K562 (cell line): ENCODE measurements around the gene TRIM65. TPM values are rescaled to one million over a fixed set of nuclear protein-coding genes. Genes with fewer than 3 reads are reported as not detected.

Experiments
- ATAC-seq: fragments of 200-7000 bp; cut with Tn5 transposase; 3 replicates; pipeline ENCODE4 v1.9.1; 2020; ENCODE audit warnings: moderate library complexity
- BruUV-seq: library from RNA; stranded (reverse); fragments of 400-500 nt; replicated peaks from 2 replicates; lab custom pipeline; 2021; lab: Mats Ljungman, UMichigan
- CTCF ChIA-PET: fragments of 300-600 bp; formaldehyde crosslinking; extraction: SDS; loops from one replicate; lab custom pipeline; 2021; ENCODE audit warnings: low intra/inter-chr PET ratio; lab: Yijun Ruan, JAX
- POLR2A ChIA-PET: fragments of 300-600, 350-650 bp; sonication (Branson Sonifier 250); formaldehyde crosslinking; extraction: SDS; loops from one replicate; lab custom pipeline; 2021; ENCODE audit warnings: antibody characterized with exemption, inconsistent platforms; lab: Yijun Ruan, JAX
- DNase-seq, 4 experiments: peaks; one replicate each; pipeline versions ENCODE4 v3.0.0 to v3.0.0-alpha.2; 2011 to 2018; ENCODE audit warnings: low spot score in 3 of 4, mixed read lengths in 3 of 4; ENCODE audit errors: extremely low read depth in 1 of 4
- FAIRE-seq: peaks from 2 replicates; lab custom pipeline; 2011; peaks lifted over from hg19 to GRCh38; lab: Jason Lieb, UNC
- H2AFZ ChIP-seq: 2 replicates; pipeline ENCODE4 v1.6.0; 2011; ENCODE audit warnings: low read depth, low read length, control low read depth, inconsistent platforms
- H3K27ac ChIP-seq: fragments of 200-600 bp; 3 replicates; pipeline ENCODE4 v1.8.0; 2011; ENCODE audit warnings: low read depth, mild to moderate bottlenecking, control low read depth, inconsistent platforms, low read length, moderate library complexity, mixed read lengths; ENCODE audit errors: extremely low read depth
- H3K27me3 ChIP-seq, 2 experiments: fragments of 300-600 bp in 1 of 2; 2 replicates in 1 of 2; 3 replicates in 1 of 2; pipeline versions ENCODE4 v1.6.0 to v1.8.0; 2011; ENCODE audit warnings: inconsistent platforms in 2 of 2, low read length in 2 of 2, mild to moderate bottlenecking in 1 of 2, mixed read lengths in 1 of 2, moderate library complexity in 1 of 2; ENCODE audit not compliant: control insufficient read depth in 2 of 2, insufficient read depth in 2 of 2
- H3K36me3 ChIP-seq: fragments of 300-600 bp; 3 replicates; pipeline ENCODE4 v1.8.0; 2011; ENCODE audit warnings: mild to moderate bottlenecking, low read length, inconsistent platforms; ENCODE audit not compliant: control insufficient read depth, insufficient read depth
- H3K4me1 ChIP-seq, 2 experiments: fragments of 200-600 bp in 1 of 2; replicated peaks in 1 of 2; 2 replicates in 1 of 2; 3 replicates in 1 of 2; pipeline versions ENCODE4 v1.5.1 to v1.8.0; 2011; ENCODE audit warnings: inconsistent platforms in 2 of 2, low read length in 2 of 2, mild to moderate bottlenecking in 1 of 2, mixed read lengths in 1 of 2, moderate library complexity in 1 of 2; ENCODE audit not compliant: control insufficient read depth in 2 of 2, insufficient read depth in 2 of 2
- H3K4me2 ChIP-seq: 2 replicates; pipeline ENCODE4 v1.6.1; 2011; ENCODE audit warnings: low read length, control low read depth, inconsistent platforms, mixed read lengths; ENCODE audit not compliant: insufficient read depth
- H3K4me3 ChIP-seq: fragments of 200-600 bp; sonication (generic), shearing (Covaris generic); 2 replicates; pipeline ENCODE4 v1.5.1; 2016; ENCODE audit warnings: control low read depth, inconsistent platforms
- H3K79me2 ChIP-seq: fragments of 200-600 bp; 3 replicates; pipeline ENCODE4 v1.8.0; 2011; ENCODE audit warnings: low read length, inconsistent platforms; ENCODE audit not compliant: control insufficient read depth, insufficient read depth
- H3K9ac ChIP-seq, 2 experiments: 2 replicates each; pipeline versions ENCODE4 v1.6.0 to v1.6.1; 2011; ENCODE audit warnings: low read depth in 2 of 2, low read length in 2 of 2, control low read depth in 1 of 2, inconsistent platforms in 1 of 2, mild to moderate bottlenecking in 1 of 2, mixed read lengths in 1 of 2; ENCODE audit not compliant: insufficient read depth in 1 of 2
- H3K9me1 ChIP-seq: one replicate; pipeline ENCODE4 v1.6.0; 2011; ENCODE audit warnings: inconsistent platforms, mild to moderate bottlenecking, low read length, moderate library complexity; ENCODE audit not compliant: control insufficient read depth, insufficient read depth
- H3K9me3 ChIP-seq: replicated peaks from 2 replicates; pipeline ENCODE4 v1.5.1; 2011; ENCODE audit warnings: low read depth, low read length, inconsistent platforms; ENCODE audit not compliant: control insufficient read depth, insufficient read depth
- H4K20me1 ChIP-seq: replicated peaks from 2 replicates; pipeline ENCODE4 v1.6.1; 2011; ENCODE audit warnings: low read length, inconsistent platforms, mixed read lengths; ENCODE audit not compliant: control insufficient read depth, insufficient read depth
- ADNP ChIP-seq: fragments of 200-800 bp; sonication (Bioruptor generic); IDR thresholded peaks from 2 replicates; pipeline ENCODE4 v1.6.1; 2016; ENCODE audit warnings: missing genetic modification characterization, missing compliant biosample characterization
- ETV5 ChIP-seq: sonication (generic); formaldehyde crosslinking; IDR thresholded peaks from 2 replicates; pipeline ENCODE4 v1.4.0; 2020; ENCODE audit warnings: low read depth, mild to moderate bottlenecking, missing genetic modification reagents
- EZH2 ChIP-seq: IDR thresholded peaks from 2 replicates; pipeline ENCODE4 v1.6.1; 2012; ENCODE audit warnings: low read depth, mild to moderate bottlenecking, inconsistent platforms, low read length, borderline replicate concordance
- HNRNPH1 ChIP-seq: fragments of 200-400 bp; formaldehyde crosslinking; optimal IDR thresholded peaks from 2 replicates; pipeline ENCODE3; 2017; ENCODE audit warnings: low read depth, mild to moderate bottlenecking, low read length, moderate library complexity
- JUN ChIP-seq, 2 experiments: sonication (generic) in 1 of 2; formaldehyde crosslinking in 1 of 2; IDR thresholded peaks; 2 replicates each; pipeline versions ENCODE4 v1.6.1 to v1.8.0; 2012 to 2022; ENCODE audit warnings: borderline replicate concordance in 2 of 2, mild to moderate bottlenecking in 2 of 2, improper control_type of control experiment in 1 of 2, low read depth in 1 of 2, low read length in 1 of 2, missing genetic modification reagents in 1 of 2
- KDM4B ChIP-seq, 2 experiments: fragments of 450-650 bp in 1 of 2; sonication (generic) in 1 of 2; IDR thresholded peaks; 2 replicates each; pipeline ENCODE4 v1.6.1; 2016 to 2017; ENCODE audit warnings: borderline replicate concordance in 2 of 2, antibody characterized with exemption in 1 of 2, low read depth in 1 of 2, mild to moderate bottlenecking in 1 of 2
- L3MBTL2 ChIP-seq: fragments of 450-650 bp; IDR thresholded peaks from 2 replicates; pipeline ENCODE4 v1.6.1; 2016; ENCODE audit warnings: mild to moderate bottlenecking, moderate library complexity
- NBN ChIP-seq: fragments of 450-650 bp; IDR thresholded peaks from 2 replicates; pipeline ENCODE4 v1.6.1; 2016; ENCODE audit warnings: low read depth, mild to moderate bottlenecking
- PCBP1 ChIP-seq: fragments of 200-400 bp; formaldehyde crosslinking; IDR thresholded peaks from 2 replicates; pipeline ENCODE4 v1.6.1; 2018; ENCODE audit warnings: mild to moderate bottlenecking, low read depth, low read length; ENCODE audit not compliant: poor library complexity, severe bottlenecking
- PPARD ChIP-seq: fragments of 250-450 bp; sonication (Bioruptor Pico); IDR thresholded peaks from 2 replicates; pipeline ENCODE4 v1.8.0; 2022; ENCODE audit warnings: inconsistent platforms, mild to moderate bottlenecking, moderate library complexity
- SIRT6 ChIP-seq: IDR thresholded peaks from one replicate; pipeline ENCODE4 v1.6.1; 2012; ENCODE audit warnings: low read depth, mild to moderate bottlenecking, control low read depth, inconsistent platforms, low read length, moderate library complexity
- SOX6 ChIP-seq: fragments of 450-650 bp; IDR thresholded peaks from 2 replicates; pipeline ENCODE4 v1.6.1; 2014; ENCODE audit warnings: mild to moderate bottlenecking
- TCF3 ChIP-seq: sonication (generic); formaldehyde crosslinking; IDR thresholded peaks from 2 replicates; pipeline ENCODE4 v1.4.0; 2020; ENCODE audit warnings: mild to moderate bottlenecking, missing genetic modification reagents
- THRAP3 ChIP-seq: fragments of 450-650 bp; IDR thresholded peaks from 2 replicates; pipeline ENCODE4 v1.6.1; 2016; ENCODE audit warnings: mild to moderate bottlenecking, inconsistent platforms, borderline replicate concordance
- U2AF1 ChIP-seq: fragments of 200-400 bp; formaldehyde crosslinking; optimal IDR thresholded peaks from 2 replicates; pipeline ENCODE3; 2017; ENCODE audit warnings: mild to moderate bottlenecking, low read depth, low read length, moderate library complexity
- ZKSCAN1 ChIP-seq: fragments of 150-350 bp; IDR thresholded peaks from 2 replicates; pipeline ENCODE4 v1.6.1; 2016; ENCODE audit warnings: low read depth, low read length
- ZNF217 ChIP-seq: sonication (generic); formaldehyde crosslinking; IDR thresholded peaks from 2 replicates; pipeline ENCODE4 v1.8.0; 2022; ENCODE audit warnings: mild to moderate bottlenecking, missing genetic modification reagents
- ZNF436 ChIP-seq: fragments of 250-450, 450-650 bp; sonication (Bioruptor Pico); formaldehyde crosslinking; IDR thresholded peaks from 2 replicates; pipeline ENCODE4 v1.7.0; 2020; ENCODE audit warnings: mild to moderate bottlenecking
- WGBS: fragments of 100-300 bp; shearing (Covaris generic); methylation state at CpG from one replicate; pipeline ENCODE4 v1.1.6; 2016; ENCODE audit warnings: low coverage, mixed read lengths; ENCODE audit not compliant: insufficient coverage; ENCODE audit errors: missing lambda C conversion rate; 5-methylcytosine and 5-hydroxymethylcytosine counted together
- in situ Hi-C: fragments of 300-500 bp; cut with MboI; formaldehyde crosslinking; loops from 4 replicates; pipeline ENCODE4 v1.15.0; 2018; ENCODE audit warnings: inconsistent platforms, mixed read lengths
- intact Hi-C: fragments of 100-400 bp; cut with micrococcal nuclease; formaldehyde crosslinking; loops from 2 replicates; pipeline ENCODE4 v1.14.2; 2022
- polyA plus RNA-seq, 8 experiments: library from polyadenylated mRNA; depleted of rRNA in 4 of 8; stranded (reverse) in 5 of 8; unstranded in 3 of 8; fragments of >200 nt; fragmentation: Nextera tagmentation in 2 of 8; fragmentation: Illumina TruSeq in 1 of 8; extraction: Ambion mirVana in 2 of 8; extraction: Trizol in 1 of 8; gene quantifications; 2 replicates each; pipeline versions ENCODE4 v1.2.1 to v1.2.3, GENCODE V29; 2011 to 2014; ENCODE audit warnings: inconsistent platforms in 1 of 8, missing spikeins in 1 of 8
- total RNA-seq, 7 experiments: library from RNA; depleted of rRNA in 6 of 7; stranded (reverse); fragments of >200 nt in 6 of 7; fragmentation: Illumina TruSeq in 2 of 7; extraction: Trizol in 2 of 7; gene quantifications; 2 replicates each; pipeline versions ENCODE4 v1.2.1 to v1.2.3, GENCODE V29; 2011 to 2021; ENCODE audit warnings: low replicate concordance in 1 of 7
- TF ChIP-seq, protein P1 (sequence below): sonication (generic); formaldehyde crosslinking; IDR thresholded peaks from 2 replicates; pipeline ENCODE4 v1.8.0; 2022; ENCODE audit warnings: missing genetic modification reagents, mild to moderate bottlenecking, moderate library complexity, borderline replicate concordance
- TF ChIP-seq, protein P2 (sequence below), 2 experiments: IDR thresholded peaks; 2 replicates each; pipeline ENCODE4 v1.6.1; 2011; ENCODE audit warnings: borderline replicate concordance in 1 of 2, control low read depth in 1 of 2, low read depth in 1 of 2, low read length in 1 of 2, mild to moderate bottlenecking in 1 of 2, mixed read lengths in 1 of 2, moderate library complexity in 1 of 2; ENCODE audit not compliant: insufficient read depth in 1 of 2, insufficient read length in 1 of 2, poor library complexity in 1 of 2, severe bottlenecking in 1 of 2; ENCODE audit errors: extremely low read depth in 1 of 2

Gene TRIM65
- total and polyA plus RNA-seq, 9 of the 15 experiments (the other 6 are each of a cell fraction or from before 2014, with no cell fraction given) = 2.8 to 45.7 (median 22.9) TPM

DNA sequence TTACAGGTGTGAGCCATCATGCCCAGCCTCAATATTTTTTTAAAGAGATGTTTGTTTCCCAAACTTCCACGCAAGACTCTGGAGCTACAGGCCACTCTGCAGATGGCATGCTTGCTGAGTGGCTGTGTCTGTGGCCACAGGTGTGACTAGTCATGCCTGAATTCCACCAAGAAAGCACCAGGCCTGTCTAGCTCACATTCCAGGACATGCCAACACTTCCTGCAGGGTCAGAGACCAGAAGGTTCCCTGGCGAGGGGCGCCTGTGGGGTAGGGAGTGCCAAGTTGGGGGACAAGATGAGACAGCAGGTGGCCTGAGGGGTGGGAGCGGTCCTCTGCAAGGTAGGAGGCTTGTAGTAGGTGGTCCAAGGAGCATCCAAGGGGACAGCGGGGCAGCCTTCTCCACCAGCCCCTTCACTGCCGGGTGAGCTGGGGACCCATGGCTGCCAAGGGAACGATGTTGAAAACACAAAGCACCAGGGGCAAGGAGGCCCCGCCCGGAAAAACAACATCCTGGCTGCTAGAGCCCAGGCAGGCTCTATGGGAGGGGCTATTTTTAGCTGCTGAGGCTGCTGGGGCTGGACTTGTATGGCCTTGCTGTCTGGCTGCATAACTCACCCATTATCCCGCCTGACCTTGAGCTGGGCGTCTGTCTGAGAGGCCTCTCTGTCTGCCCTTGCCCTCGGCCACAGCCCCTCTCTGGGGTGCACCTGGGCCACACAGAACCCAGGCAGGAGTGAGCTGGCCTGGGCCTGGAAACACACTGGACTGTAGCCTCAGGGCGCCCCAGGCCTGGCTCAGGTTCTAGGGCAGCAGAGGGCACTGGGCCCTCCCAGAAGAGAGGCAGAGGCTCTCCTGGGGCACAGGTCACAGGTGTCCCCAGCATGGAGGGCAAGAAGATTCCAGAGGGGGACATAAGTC lies 24.1 kb downstream of the TRIM65 start:
- intact Hi-C loops = no loop called here
- DNase-seq = peak; percentile 33 to 57 (median 44)
- FAIRE-seq = peak; percentile 80
- no peak overlapping the region for H3K4me2 ChIP-seq
- ChIA-PET CTCF (no interaction called here), POLR2A (interaction anchor here (0.7 to 15.8 kb wide), 10 partner anchors 9 to 108 kb away, joined by 3 to 169 read pairs (median 4); partner anchors contain the start of genes TRIM65 and WBP2)
- no peaks in the 10 kb centered on the region for H3K27me3 ChIP-seq
- no peaks in the 10 kb centered on the region for H3K9me3 ChIP-seq
- no peaks in the 10 kb centered on the region for H3K36me3 ChIP-seq
- no peak overlapping the region for H3K4me3 ChIP-seq
- peaks cover 8 to 64% of the 10 kb centered on the region in 2 experiments for H3K4me1 ChIP-seq
- H3K9me1 ChIP-seq = no peaks in the 10 kb centered on the region
- peak overlapping the region; percentile 25 for H2AFZ ChIP-seq
- ATAC-seq = peak; percentile 67
- in situ Hi-C loops = no loop called here
- BruUV-seq = no TSS peak
- H3K79me2 ChIP-seq = no peaks in the 10 kb centered on the region
- no peaks in the 10 kb centered on the region for H4K20me1 ChIP-seq
- H3K27ac ChIP-seq = peak overlapping the region; percentile 33; the same call in 1 of the 3 replicates
- H3K9ac ChIP-seq = peak overlapping the region in 1 of 2 experiments; percentile 85; a peak in 2 of 4 replicates
- WGBS = 57% methylated on average over 12 of the region's 13 CpGs
- TF ChIP-seq NBN (no peak), ZNF217 (CRISPR knock-in tag) (no peak), SOX6 (no peak), JUN (IDR thresholded peaks at IDR 0.05; ENCODE audit: borderline replicate concordance, low read depth, low read length) (no peak), JUN (CRISPR knock-in tag; IDR thresholded peaks at IDR 0.05; ENCODE audit: borderline replicate concordance) (no peak), ZKSCAN1 (no peak), U2AF1 (no peak), TCF3 (CRISPR knock-in tag) (no peak), KDM4B (IDR thresholded peaks at IDR 0.05; ENCODE audit: borderline replicate concordance in 2 of 2, low read depth in 1 of 2) (no peak), ETV5 (CRISPR knock-in tag) (no peak), HNRNPH1 (no peak), ADNP (tag) (no peak), L3MBTL2 (no peak), ZNF436 (CRISPR knock-in tag) (no peak), SIRT6 (no peak), EZH2 (no peak), PPARD (no peak), PCBP1 (peak; percentile 26), THRAP3 (no peak)
- TF ChIP-seq, protein P1, sequence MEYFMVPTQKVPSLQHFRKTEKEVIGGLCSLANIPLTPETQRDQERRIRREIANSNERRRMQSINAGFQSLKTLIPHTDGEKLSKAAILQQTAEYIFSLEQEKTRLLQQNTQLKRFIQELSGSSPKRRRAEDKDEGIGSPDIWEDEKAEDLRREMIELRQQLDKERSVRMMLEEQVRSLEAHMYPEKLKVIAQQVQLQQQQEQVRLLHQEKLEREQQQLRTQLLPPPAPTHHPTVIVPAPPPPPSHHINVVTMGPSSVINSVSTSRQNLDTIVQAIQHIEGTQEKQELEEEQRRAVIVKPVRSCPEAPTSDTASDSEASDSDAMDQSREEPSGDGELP (CRISPR knock-in tag) = no peak
- TF ChIP-seq, protein P2, sequence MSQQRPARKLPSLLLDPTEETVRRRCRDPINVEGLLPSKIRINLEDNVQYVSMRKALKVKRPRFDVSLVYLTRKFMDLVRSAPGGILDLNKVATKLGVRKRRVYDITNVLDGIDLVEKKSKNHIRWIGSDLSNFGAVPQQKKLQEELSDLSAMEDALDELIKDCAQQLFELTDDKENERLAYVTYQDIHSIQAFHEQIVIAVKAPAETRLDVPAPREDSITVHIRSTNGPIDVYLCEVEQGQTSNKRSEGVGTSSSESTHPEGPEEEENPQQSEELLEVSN (IDR thresholded peaks at IDR 0.05; ENCODE audit: borderline replicate concordance in 1 of 2, extremely low read depth in 1 of 2, insufficient read depth in 1 of 2, insufficient read length in 1 of 2, low read depth in 1 of 2, low read length in 1 of 2, poor library complexity in 1 of 2, severe bottlenecking in 1 of 2) = no peak
